Kidney (tissue), 14 donors: Measurements from ENCODE around the gene TP63. TPM values are rescaled to one million over a fixed set of nuclear protein-coding genes. Genes with fewer than 3 reads are reported as not detected.
A peak's percentile ranks its signal among the peaks of the same experiment; 100 is the strongest.
"Not testable (repeated sequence)": the region's sequence is repeated elsewhere in the genome, so short reads cannot be mapped to it uniquely, and the experiment has no call there.

Source experiments
- DNase-seq, 5 donors: peaks; one replicate each; pipeline ENCODE4 v3.0.0-alpha.2; 2013 to 2020
- FAIRE-seq: peaks from 2 replicates; lab custom pipeline; 2012; peaks lifted over from hg19 to GRCh38; lab: Jason Lieb, UNC
- H3K27ac ChIP-seq, 2 donors: one replicate each; pipeline ENCODE4 v1.7.0; 2013; ENCODE audit warnings: low read depth in 2 of 2, low read length in 2 of 2, inconsistent platforms in 1 of 2
- H3K27me3 ChIP-seq: one replicate; pipeline ENCODE4 v1.7.1; 2013; ENCODE audit warnings: low read length, inconsistent platforms; ENCODE audit not compliant: control insufficient read depth, insufficient read depth
- H3K36me3 ChIP-seq, 3 donors: one replicate each; pipeline versions ENCODE4 v1.7.0 to v1.7.1; 2013; ENCODE audit warnings: low read length in 3 of 3, control low read depth in 1 of 3, inconsistent platforms in 1 of 3; ENCODE audit not compliant: insufficient read depth in 3 of 3, control insufficient read depth in 2 of 3
- H3K4me1 ChIP-seq, 3 donors: one replicate each; pipeline versions ENCODE4 v1.7.0 to v1.7.1; 2013; ENCODE audit warnings: low read length in 3 of 3, inconsistent platforms in 1 of 3, low read depth in 1 of 3; ENCODE audit not compliant: control insufficient read depth in 2 of 3, insufficient read depth in 2 of 3
- H3K4me3 ChIP-seq, 3 donors: one replicate each; pipeline versions ENCODE4 v1.7.0 to v1.8.1; 2013; ENCODE audit warnings: low read length in 3 of 3, control low read depth in 1 of 3, inconsistent platforms in 1 of 3
- H3K9ac ChIP-seq, 3 donors: one replicate each; pipeline versions ENCODE4 v1.7.0 to v1.7.1; 2013; ENCODE audit warnings: low read length in 3 of 3, control low read depth in 1 of 3, inconsistent platforms in 1 of 3
- H3K9me3 ChIP-seq, 3 donors: one replicate each; pipeline versions ENCODE4 v1.7.0 to v1.7.1; 2013; ENCODE audit warnings: low read length in 3 of 3, control low read depth in 1 of 3, inconsistent platforms in 1 of 3; ENCODE audit not compliant: control insufficient read depth in 2 of 3, insufficient read depth in 1 of 3
- intact Hi-C: fragments of 100-400 bp; cut with DNase I; formaldehyde crosslinking; loops from one replicate; pipeline ENCODE4 v1.11.1; 2022
- polyA plus RNA-seq: library from polyadenylated mRNA; stranded (reverse); fragments of 350-450 nt; fragmentation: Illumina TruSeq; extraction: RNeasy Lipid Tissue Mini Kit (QIAGEN cat#74804); gene quantifications from one replicate; pipeline ENCODE4 v1.2.3, GENCODE V29; 2014; ENCODE audit warnings: low read depth, low replicate concordance; ENCODE audit not compliant: insufficient read depth
- total RNA-seq: library from RNA; stranded (reverse); fragmentation: NEBNext Ultra II Directional; extraction: Animal tissue kit (Norgen Biotek cat#: 25700); gene quantifications from one replicate; pipeline ENCODE4 v1.2.1, GENCODE V29; 2021
- TF ChIP-seq, protein P1 (sequence below): IDR thresholded peaks from 3 replicates; pipeline ENCODE4 v1.5.1; 2012; ENCODE audit warnings: mild to moderate bottlenecking, moderate library complexity, borderline replicate concordance; ENCODE audit not compliant: insufficient read depth; ENCODE audit errors: extremely low read depth
- donor health status: control.
- donor health status: control.
- donor health status: control.
- donor health status: control.
- donor health status: control.
- donor health status: DM: yes; HTN: yes; CAD: no.
- donor health status: Normal renal cell carcinoma (clear cell type).

The TP63 gene
- total and polyA plus RNA-seq, 2 donors from 2014 or later, result 0.13 to 1.1 TPM

GRCh38 chr3:189652042-189652441, 20.9 kb downstream of the TP63 start:
- no peak for DNase-seq
- no peaks in the 10 kb centered on the region for H3K4me1 ChIP-seq
- no peaks in the 10 kb centered on the region for H3K36me3 ChIP-seq
- H3K9ac ChIP-seq, result no peak overlapping the region
- no peak overlapping the region for H3K27ac ChIP-seq
- TF ChIP-seq, protein P1, sequence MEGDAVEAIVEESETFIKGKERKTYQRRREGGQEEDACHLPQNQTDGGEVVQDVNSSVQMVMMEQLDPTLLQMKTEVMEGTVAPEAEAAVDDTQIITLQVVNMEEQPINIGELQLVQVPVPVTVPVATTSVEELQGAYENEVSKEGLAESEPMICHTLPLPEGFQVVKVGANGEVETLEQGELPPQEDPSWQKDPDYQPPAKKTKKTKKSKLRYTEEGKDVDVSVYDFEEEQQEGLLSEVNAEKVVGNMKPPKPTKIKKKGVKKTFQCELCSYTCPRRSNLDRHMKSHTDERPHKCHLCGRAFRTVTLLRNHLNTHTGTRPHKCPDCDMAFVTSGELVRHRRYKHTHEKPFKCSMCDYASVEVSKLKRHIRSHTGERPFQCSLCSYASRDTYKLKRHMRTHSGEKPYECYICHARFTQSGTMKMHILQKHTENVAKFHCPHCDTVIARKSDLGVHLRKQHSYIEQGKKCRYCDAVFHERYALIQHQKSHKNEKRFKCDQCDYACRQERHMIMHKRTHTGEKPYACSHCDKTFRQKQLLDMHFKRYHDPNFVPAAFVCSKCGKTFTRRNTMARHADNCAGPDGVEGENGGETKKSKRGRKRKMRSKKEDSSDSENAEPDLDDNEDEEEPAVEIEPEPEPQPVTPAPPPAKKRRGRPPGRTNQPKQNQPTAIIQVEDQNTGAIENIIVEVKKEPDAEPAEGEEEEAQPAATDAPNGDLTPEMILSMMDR, result peak; percentile 12
- intact Hi-C loops, result no loop called here
- FAIRE-seq, result no peak
- H3K9me3 ChIP-seq, result peaks cover 0 to 15% (median 6%) of the 10 kb centered on the region in 3 donors
- no peak overlapping the region for H3K4me3 ChIP-seq
- no peaks in the 10 kb centered on the region for H3K27me3 ChIP-seq

DNA sequence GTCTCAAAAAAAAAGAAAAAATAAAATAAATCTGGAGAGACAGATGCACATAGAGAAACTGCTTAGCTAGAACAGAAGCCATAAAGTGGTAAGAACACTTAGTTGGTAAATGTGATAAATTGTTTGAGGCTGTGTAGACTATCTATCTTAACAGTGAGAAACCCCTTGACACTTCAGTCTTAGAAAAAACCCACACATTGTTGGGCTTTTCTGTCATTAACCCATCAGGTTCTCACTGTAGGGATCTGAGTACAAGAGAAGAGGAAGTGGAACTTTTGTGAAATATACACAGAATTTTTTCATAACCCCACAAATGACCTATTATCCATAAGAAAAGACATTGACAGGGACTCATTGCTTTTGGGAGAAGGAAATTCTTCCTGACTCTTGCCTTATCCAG, 24.4 kb downstream of the TP63 start:
- TF ChIP-seq, protein P1, result no peak
- Histone ChIP-seq H3K9me3 (peaks cover 0 to 19% (median 6%) of the 10 kb centered on the region in 3 donors), H3K27ac (no peak overlapping the region), H3K4me1 (no peaks in the 10 kb centered on the region), H3K9ac (no peak overlapping the region), H3K27me3 (no peaks in the 10 kb centered on the region), H3K36me3 (no peaks in the 10 kb centered on the region), H3K4me3 (no peak overlapping the region)
- no peak for FAIRE-seq
- DNase-seq, result no peak
- intact Hi-C loops, result no loop called here

- no peaks in the 10 kb centered on the region for H3K4me1 ChIP-seq
- intact Hi-C loops, result no loop called here
- no peaks in the 10 kb centered on the region for H3K27me3 ChIP-seq
- TF ChIP-seq, protein P1, result no peak
- H3K9me3 ChIP-seq, result peaks cover 0 to 19% (median 6%) of the 10 kb centered on the region in 3 donors
- no peaks in the 10 kb centered on the region for H3K36me3 ChIP-seq
- DNase-seq, result no peak
- no peak for FAIRE-seq
- no peak overlapping the region for H3K27ac ChIP-seq
- no peak overlapping the region for H3K4me3 ChIP-seq
- no peak overlapping the region for H3K9ac ChIP-seq
These were observed 28.4 kb downstream of the TP63 start for GRCh38 chr3:189659571-189659970.

GRCh38 chr3:189664311-189664710, 33.1 kb downstream of the TP63 start:
- Histone ChIP-seq H3K4me1 (no peaks in the 10 kb centered on the region), H3K4me3 (no peak overlapping the region), H3K27ac (no peak overlapping the region), H3K9me3 (no peaks in the 10 kb centered on the region), H3K9ac (no peak overlapping the region), H3K27me3 (no peaks in the 10 kb centered on the region), H3K36me3 (no peaks in the 10 kb centered on the region)
- intact Hi-C loops, result no loop called here
- DNase-seq (no peak), FAIRE-seq (no peak)
- TF ChIP-seq, protein P1, result no peak

DNA sequence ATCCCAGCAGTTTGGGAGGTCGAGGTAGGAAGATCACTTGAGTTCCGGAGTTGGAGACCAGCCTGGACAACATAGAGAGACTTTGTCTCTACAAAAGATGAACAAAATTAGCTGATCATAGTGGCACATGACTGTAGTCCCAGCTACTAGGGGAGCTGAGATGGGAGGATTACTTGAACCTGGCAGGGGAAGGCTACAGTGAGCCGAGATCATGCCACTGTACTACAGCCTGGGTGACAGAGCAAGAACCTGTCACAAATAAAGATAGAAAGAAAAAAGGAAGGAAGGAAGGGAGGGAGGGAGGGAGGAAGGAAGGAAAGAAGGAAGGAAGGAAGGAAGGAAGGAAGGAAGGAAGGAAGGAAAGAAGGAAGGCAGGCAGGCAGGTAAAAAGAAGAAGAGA, 41.2 kb downstream of the TP63 start:
- not testable (repeated sequence) for DNase-seq

More for the DNA sequence above, 41.2 kb downstream of the TP63 start:
- intact Hi-C loops, H3K9ac ChIP-seq, H3K27me3 ChIP-seq, H3K27ac ChIP-seq, H3K4me1 ChIP-seq, H3K4me3 ChIP-seq, H3K36me3 ChIP-seq, H3K9me3 ChIP-seq, FAIRE-seq: not testable (repeated sequence)
